Measurements from ENCODE around the gene LRRC14B.

GRCh38 chr5:217494-218456 is 26.5 kb downstream of the LRRC14B start, which contains the start of the genes CCDC127 and SDHA:
- TF ChIP-seq CTCF (IDR thresholded peaks at IDR 0.05 in 8 of 11, conservative IDR thresholded peaks at IDR 0.05 in 3 of 11) (peak in 7 of 11 experiments; percentile 10 to 37 (median 17)), POLR2A (IDR thresholded peaks at IDR 0.05) (peak in 2 of 3 donors; percentile 62 to 91)

All from spleen (tissue), 7 donors.